ENCODE results near the gene PHC2. TPM values are rescaled to one million over a fixed set of nuclear protein-coding genes. Genes with fewer than 3 reads are reported as not detected.

PHC2 gene
- total and polyA plus RNA-seq, 3 donors from 2014 or later = 121 to 178 (median 130) TPM

DNA sequence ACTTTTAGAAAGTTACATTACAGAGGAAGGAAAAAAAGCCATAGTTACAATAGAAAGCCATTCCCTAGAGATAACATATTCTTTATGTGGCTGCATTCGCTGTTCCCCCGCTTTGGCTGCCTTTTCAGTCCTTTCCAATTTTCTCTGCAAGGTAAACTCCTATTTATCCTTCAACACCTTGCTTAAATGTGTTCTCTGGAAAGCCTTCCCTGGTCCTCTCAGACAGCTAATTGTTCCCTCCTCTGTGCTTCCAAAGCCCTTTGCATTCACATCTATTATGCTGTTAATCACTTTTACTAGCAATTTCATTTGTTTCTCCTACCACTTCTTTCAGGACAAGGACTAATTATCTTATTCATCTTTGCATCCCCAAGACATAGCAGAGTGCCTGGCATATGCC is 1.6 kb downstream of the PHC2 start:
- WGBS, 2 donors = 56 to 82% methylated on average over 2 of the region's 2 CpGs
- intact Hi-C loops (cut with DNase I; ENCODE audit: low total_unique reads) = no loop called here
- Histone ChIP-seq H3K4me3 (peak overlapping the region in 1 of 2 donors; percentile 89), H3K27me3 (no peaks in the 10 kb centered on the region), H3K9me3 (no peaks in the 10 kb centered on the region), H3K4me1 (no peaks in the 10 kb centered on the region), H3K36me3 (ENCODE audit: low read depth, missing control alignments) (no peaks in the 10 kb centered on the region), H3K27ac (no peak overlapping the region)
- no peak for DNase-seq
- TF ChIP-seq, protein P1, sequence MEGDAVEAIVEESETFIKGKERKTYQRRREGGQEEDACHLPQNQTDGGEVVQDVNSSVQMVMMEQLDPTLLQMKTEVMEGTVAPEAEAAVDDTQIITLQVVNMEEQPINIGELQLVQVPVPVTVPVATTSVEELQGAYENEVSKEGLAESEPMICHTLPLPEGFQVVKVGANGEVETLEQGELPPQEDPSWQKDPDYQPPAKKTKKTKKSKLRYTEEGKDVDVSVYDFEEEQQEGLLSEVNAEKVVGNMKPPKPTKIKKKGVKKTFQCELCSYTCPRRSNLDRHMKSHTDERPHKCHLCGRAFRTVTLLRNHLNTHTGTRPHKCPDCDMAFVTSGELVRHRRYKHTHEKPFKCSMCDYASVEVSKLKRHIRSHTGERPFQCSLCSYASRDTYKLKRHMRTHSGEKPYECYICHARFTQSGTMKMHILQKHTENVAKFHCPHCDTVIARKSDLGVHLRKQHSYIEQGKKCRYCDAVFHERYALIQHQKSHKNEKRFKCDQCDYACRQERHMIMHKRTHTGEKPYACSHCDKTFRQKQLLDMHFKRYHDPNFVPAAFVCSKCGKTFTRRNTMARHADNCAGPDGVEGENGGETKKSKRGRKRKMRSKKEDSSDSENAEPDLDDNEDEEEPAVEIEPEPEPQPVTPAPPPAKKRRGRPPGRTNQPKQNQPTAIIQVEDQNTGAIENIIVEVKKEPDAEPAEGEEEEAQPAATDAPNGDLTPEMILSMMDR (IDR thresholded peaks at IDR 0.05) = no peak

GRCh38 chr1:33428661-33429060 is 2.2 kb downstream of the PHC2 start:
- H3K4me3 ChIP-seq = no peak overlapping the region
- no peaks in the 10 kb centered on the region for H3K27me3 ChIP-seq
- 75 to 89% methylated on average over 2 of the region's 2 CpGs for WGBS, 2 donors
- no peaks in the 10 kb centered on the region for H3K36me3 ChIP-seq (ENCODE audit: low read depth, missing control alignments)
- TF ChIP-seq POLR2A (IDR thresholded peaks at IDR 0.05) = no peak
- TF ChIP-seq, protein P1 (IDR thresholded peaks at IDR 0.05) = no peak
- no peaks in the 10 kb centered on the region for H3K9me3 ChIP-seq
- no peak overlapping the region for H3K27ac ChIP-seq
- H3K4me1 ChIP-seq = no peaks in the 10 kb centered on the region
- intact Hi-C loops (cut with DNase I; ENCODE audit: low total_unique reads) = no loop called here
- DNase-seq = no peak

DNA sequence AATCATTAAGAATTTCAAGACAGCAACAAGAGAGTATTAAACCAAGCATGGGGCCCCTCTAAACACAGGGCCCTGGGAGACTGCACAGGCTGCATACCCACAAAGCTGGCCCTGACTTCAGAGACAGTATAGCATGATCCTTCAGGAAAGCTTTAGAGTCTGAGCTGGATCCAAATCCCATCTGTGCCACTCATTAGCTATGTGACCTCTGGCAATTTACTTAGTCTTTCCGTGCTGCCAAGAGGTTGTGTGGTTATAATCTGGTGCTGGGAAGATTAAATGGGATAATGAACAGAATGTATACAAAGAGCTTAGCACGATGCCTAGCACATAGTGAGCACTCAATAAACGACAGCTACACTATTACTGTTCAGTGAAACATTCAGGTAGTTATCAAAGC is 4.0 kb downstream of the PHC2 start:
- WGBS, 2 donors = 87 to 90% methylated on average over 3 of the region's 3 CpGs
- TF ChIP-seq, protein P1 (IDR thresholded peaks at IDR 0.05) = no peak
- TF ChIP-seq POLR2A (IDR thresholded peaks at IDR 0.05) = no peak
- no peak for DNase-seq
- intact Hi-C loops (cut with DNase I; ENCODE audit: low total_unique reads) = no loop called here
- no peaks in the 10 kb centered on the region for H3K9me3 ChIP-seq
- H3K36me3 ChIP-seq (ENCODE audit: low read depth, missing control alignments) = no peaks in the 10 kb centered on the region
- H3K4me1 ChIP-seq = no peaks in the 10 kb centered on the region
- H3K27me3 ChIP-seq = no peaks in the 10 kb centered on the region
- H3K27ac ChIP-seq = no peak overlapping the region
- no peak overlapping the region for H3K4me3 ChIP-seq

- Histone ChIP-seq H3K4me3 (no peak overlapping the region), H3K36me3 (ENCODE audit: low read depth, missing control alignments) (no peaks in the 10 kb centered on the region), H3K27ac (no peak overlapping the region), H3K27me3 (no peaks in the 10 kb centered on the region), H3K9me3 (no peaks in the 10 kb centered on the region), H3K4me1 (no peaks in the 10 kb centered on the region)
- intact Hi-C loops (cut with DNase I; ENCODE audit: low total_unique reads) = no loop called here
- 80 to 98% methylated on average over 2 of the region's 2 CpGs for WGBS, 2 donors
- DNase-seq = no peak
- TF ChIP-seq, protein P1 (IDR thresholded peaks at IDR 0.05) = no peak
- no peak for TF ChIP-seq POLR2A (IDR thresholded peaks at IDR 0.05)
Observed at GRCh38 chr1:33425900-33426299, 5.0 kb downstream of the PHC2 start.

GRCh38 chr1:33424610-33425009 is 6.3 kb downstream of the PHC2 start:
- WGBS, 2 donors = 78 to 88% methylated on average over 2 of the region's 2 CpGs
- Histone ChIP-seq H3K4me3 (no peak overlapping the region), H3K9me3 (no peaks in the 10 kb centered on the region), H3K27ac (no peak overlapping the region), H3K36me3 (ENCODE audit: low read depth, missing control alignments) (no peaks in the 10 kb centered on the region), H3K4me1 (no peaks in the 10 kb centered on the region), H3K27me3 (no peaks in the 10 kb centered on the region)
- no peak for TF ChIP-seq POLR2A (IDR thresholded peaks at IDR 0.05)
- TF ChIP-seq, protein P1 (IDR thresholded peaks at IDR 0.05) = no peak
- intact Hi-C loops (cut with DNase I; ENCODE audit: low total_unique reads) = no loop called here
- DNase-seq = no peak
